Measurements from ENCODE around the gene CDC42SE1.

GRCh38 chr1:151009206-151009587 lies 50.2 kb downstream of the CDC42SE1 start:
- TF ChIP-seq CTCF (IDR thresholded peaks at IDR 0.05; ENCODE audit: insufficient read depth, low read depth, low read length) (no peak), EZH2 (IDR thresholded peaks at IDR 0.05; ENCODE audit: insufficient read depth, low read length) (no peak)

All from astrocyte (in vitro differentiated cells and primary cell).